SJCRH30 (cell line): Measurements from ENCODE around the gene GPR171. TPM values are rescaled to one million over a fixed set of nuclear protein-coding genes. Genes with fewer than 3 reads are reported as not detected.
"Not testable (repeated sequence)": the region's sequence is repeated elsewhere in the genome, so short reads cannot be mapped to it uniquely, and the experiment has no call there.

ENCODE experiments used
- DNase-seq, 2 experiments: peaks; one replicate each; pipeline ENCODE4 v3.0.0-alpha.2; 2015 to 2020
- H3K27ac ChIP-seq: fragments of 250-450 bp; sonication (Bioruptor Pico); 2 replicates; pipeline ENCODE4 v1.5.1; 2020; ENCODE audit warnings: mild to moderate bottlenecking, moderate library complexity
- H3K27me3 ChIP-seq: fragments of 250-450 bp; sonication (Bioruptor Pico); 2 replicates; pipeline ENCODE4 v1.5.1; 2020; ENCODE audit warnings: mild to moderate bottlenecking, moderate library complexity
- H3K36me3 ChIP-seq: fragments of 250-450 bp; sonication (Bioruptor Pico); 2 replicates; pipeline ENCODE4 v1.5.1; 2020; ENCODE audit warnings: mild to moderate bottlenecking, moderate library complexity
- H3K4me1 ChIP-seq: fragments of 250-450 bp; sonication (Bioruptor Pico); 2 replicates; pipeline ENCODE4 v1.5.1; 2020; ENCODE audit warnings: mild to moderate bottlenecking, moderate library complexity
- H3K4me3 ChIP-seq: fragments of 250-450 bp; sonication (Bioruptor Pico); 2 replicates; pipeline ENCODE4 v1.5.1; 2020; ENCODE audit warnings: mild to moderate bottlenecking, moderate library complexity
- H3K9me3 ChIP-seq: fragments of 250-450 bp; sonication (Bioruptor Pico); replicated peaks from 2 replicates; pipeline ENCODE4 v1.5.1; 2020; ENCODE audit warnings: mild to moderate bottlenecking, moderate library complexity
- total RNA-seq: library from RNA; depleted of rRNA; stranded (reverse); fragments of >200 nt; shearing (Covaris generic); gene quantifications from 2 replicates; pipeline ENCODE4 v1.2.3, GENCODE V29; 2014; rRNA removed

Gene GPR171, protein sequence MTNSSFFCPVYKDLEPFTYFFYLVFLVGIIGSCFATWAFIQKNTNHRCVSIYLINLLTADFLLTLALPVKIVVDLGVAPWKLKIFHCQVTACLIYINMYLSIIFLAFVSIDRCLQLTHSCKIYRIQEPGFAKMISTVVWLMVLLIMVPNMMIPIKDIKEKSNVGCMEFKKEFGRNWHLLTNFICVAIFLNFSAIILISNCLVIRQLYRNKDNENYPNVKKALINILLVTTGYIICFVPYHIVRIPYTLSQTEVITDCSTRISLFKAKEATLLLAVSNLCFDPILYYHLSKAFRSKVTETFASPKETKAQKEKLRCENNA
- not detected in 2 replicates for total RNA-seq

DNA sequence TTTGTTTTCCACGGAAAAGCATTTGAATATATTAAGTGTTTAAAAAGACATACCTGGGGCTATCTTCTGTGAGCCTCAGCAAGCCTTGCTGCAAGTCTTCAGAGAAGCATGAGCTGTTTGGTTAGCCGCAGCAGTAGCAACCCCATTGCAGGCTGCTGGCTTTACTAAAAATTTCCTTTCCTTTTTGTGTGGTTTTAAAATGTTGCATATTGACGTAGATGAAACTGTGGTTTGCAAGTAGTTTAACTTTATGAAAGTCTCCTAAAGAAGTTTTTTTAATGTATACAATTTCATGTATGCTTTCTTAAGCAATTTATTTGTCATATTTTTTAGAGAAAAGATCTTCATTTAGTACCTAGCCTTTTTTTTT, at the start of gene GPR171:
Gene GPR171 (minus strand): TSS at position 166 of the 370 bp plus-strand sequence. CDS start 3,830 bp downstream, outside the sequence.
- 0 out of 2 replicates have a peak, but pooled peaks cover 7% of the 10 kb centered on the region for H3K27me3 ChIP-seq
- H3K27ac ChIP-seq = no peak within 1 kb of the TSS
- H3K4me3 ChIP-seq = no peak within 1 kb of the TSS
- no peaks in the 10 kb centered on the region for H3K36me3 ChIP-seq
- no peaks in the 10 kb centered on the region for H3K4me1 ChIP-seq
- no peak for DNase-seq
- no peaks in the 10 kb centered on the region for H3K9me3 ChIP-seq

DNA sequence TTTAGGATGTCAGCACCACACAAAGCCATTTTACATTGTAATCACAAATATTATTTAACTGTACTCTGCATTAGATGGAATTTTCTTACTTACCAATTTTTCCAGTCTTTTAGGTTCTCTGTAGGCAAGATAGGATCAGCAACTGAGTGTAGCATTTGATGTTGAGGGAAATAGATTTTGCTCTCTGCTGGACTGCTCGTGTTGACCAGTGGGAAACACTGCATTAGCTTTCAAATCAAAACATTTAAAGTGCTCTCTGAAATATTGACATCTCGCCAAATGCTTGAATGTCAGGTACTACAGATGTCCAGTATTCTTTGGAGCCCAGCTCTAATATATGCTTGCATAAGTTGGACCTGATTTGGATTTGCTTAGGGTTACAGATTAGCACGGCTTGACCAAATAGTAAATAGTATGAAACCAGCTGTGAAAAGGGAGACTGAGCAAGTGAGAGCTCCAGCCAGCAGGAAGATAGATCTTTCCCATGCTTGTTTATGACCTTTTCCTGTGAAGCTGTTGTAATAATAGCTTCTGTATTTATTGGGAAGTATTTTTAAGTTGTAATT, 45.8 kb upstream of the GPR171 start:
- Histone ChIP-seq H3K9me3 (no peaks in the 10 kb centered on the region), H3K4me3 (no peak overlapping the region), H3K27ac (no peak overlapping the region), H3K4me1 (no peaks in the 10 kb centered on the region), H3K36me3 (no peaks in the 10 kb centered on the region), H3K27me3 (no peaks in the 10 kb centered on the region)
- DNase-seq = no peak

DNA sequence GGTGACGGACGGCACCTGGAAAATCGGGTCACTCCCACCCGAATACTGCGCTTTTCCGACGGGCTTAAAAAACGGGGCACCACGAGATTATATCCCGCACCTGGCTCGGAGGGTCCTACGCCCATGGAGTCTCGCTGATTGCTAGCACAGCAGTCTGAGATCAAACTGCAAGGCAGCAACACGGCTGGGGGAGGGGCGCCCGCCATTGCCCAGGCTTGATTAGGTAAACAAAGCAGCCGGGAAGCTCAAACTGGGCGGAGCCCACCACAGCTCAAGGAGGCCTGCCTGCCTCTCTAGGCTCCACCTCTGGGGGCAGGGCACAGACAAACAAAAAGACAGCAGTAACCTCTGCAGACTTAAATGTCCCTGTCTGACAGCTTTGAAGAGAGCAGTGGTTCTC, 39.0 kb upstream of the GPR171 start:
- not testable (repeated sequence) for DNase-seq, H3K9me3 ChIP-seq, H3K36me3 ChIP-seq, H3K4me3 ChIP-seq, H3K27ac ChIP-seq, H3K27me3 ChIP-seq, H3K4me1 ChIP-seq

DNA sequence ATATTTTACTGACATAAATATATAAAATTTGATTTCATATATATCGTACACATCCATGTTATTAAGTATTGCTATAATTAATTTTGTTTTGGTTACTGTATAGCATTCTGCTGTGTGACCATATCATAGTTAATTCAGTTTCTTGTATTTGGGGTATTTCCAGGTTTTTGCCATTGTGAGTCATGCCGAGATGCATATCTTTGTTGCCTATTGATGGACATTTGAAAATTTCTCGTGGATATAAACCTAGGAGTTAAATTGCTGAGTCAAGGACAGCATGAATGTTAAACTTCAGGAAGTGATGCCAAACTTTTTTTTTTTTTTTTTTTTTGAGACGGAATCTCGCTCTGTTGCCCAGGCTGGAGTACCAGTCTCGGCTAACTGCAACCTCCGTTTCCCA, 33.7 kb upstream of the GPR171 start:
- Histone ChIP-seq H3K27me3 (no peaks in the 10 kb centered on the region), H3K36me3 (no peaks in the 10 kb centered on the region), H3K9me3 (no peaks in the 10 kb centered on the region), H3K4me3 (no peak overlapping the region), H3K4me1 (no peaks in the 10 kb centered on the region), H3K27ac (no peak overlapping the region)
- DNase-seq = no peak

DNA sequence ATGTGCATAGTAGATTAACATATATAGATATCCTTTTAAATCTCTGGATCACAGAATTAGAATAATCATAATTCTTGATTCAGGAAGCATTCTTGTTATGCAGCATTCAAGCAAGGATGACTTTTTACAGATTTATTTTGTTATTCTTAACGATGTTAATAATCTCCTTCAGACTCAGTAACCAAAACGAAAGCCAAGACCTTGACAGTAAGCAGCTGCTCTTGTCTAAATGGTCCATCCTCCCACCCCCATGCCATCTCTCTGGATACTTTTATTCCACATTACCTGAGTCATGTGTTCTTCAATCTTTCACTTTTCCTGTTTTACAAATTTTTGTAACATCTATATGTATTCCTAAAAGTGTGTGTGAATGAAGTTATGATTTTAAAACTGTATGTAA, 33.3 kb upstream of the GPR171 start:
- Histone ChIP-seq H3K9me3 (no peaks in the 10 kb centered on the region), H3K36me3 (no peaks in the 10 kb centered on the region), H3K27me3 (no peaks in the 10 kb centered on the region), H3K27ac (no peak overlapping the region), H3K4me1 (no peaks in the 10 kb centered on the region), H3K4me3 (no peak overlapping the region)
- no peak for DNase-seq

DNA sequence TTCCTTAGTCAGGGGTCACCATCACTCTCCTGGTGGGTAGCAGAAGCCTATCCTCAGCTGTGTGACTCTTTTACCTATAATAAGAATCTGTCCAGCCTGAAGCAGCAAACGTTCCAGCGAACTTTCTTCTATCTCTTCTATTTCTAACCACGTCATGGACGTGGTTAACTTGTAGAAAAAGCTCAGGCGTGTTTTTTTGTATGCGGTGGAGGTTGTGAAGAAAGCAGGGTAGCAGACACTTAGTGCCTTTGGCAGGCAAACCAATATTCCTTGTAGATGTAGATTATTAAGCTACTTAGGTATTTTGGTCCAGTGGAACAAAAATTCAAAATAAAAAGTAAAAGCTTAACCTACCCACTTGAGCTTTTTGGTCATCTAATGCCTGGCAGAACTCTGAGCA, 31.8 kb upstream of the GPR171 start:
- no peaks in the 10 kb centered on the region for H3K27me3 ChIP-seq
- H3K4me1 ChIP-seq = no peaks in the 10 kb centered on the region
- no peak overlapping the region for H3K4me3 ChIP-seq
- no peaks in the 10 kb centered on the region for H3K9me3 ChIP-seq
- no peak for DNase-seq
- no peaks in the 10 kb centered on the region for H3K36me3 ChIP-seq
- H3K27ac ChIP-seq = no peak overlapping the region

DNA sequence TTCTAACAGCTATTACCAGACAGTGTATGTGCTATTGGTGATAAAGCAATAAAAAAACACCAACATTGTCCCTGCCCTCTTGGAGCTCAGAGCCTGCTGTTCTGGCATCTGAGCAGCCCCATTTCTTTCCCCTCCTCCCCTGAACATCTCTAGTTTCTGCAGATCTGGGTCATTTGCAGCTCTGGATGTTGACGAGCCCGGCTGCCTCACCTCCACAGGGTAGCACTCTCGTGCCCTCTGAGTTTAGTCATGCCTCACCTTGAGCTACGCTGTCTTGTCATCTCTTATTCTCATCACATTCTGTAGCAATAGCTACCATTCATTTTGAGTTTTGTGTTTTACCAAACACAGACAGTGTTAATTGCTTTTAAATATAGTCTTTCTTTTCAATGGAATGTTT, 30.0 kb upstream of the GPR171 start:
- Histone ChIP-seq H3K9me3 (no peaks in the 10 kb centered on the region), H3K4me1 (no peaks in the 10 kb centered on the region), H3K4me3 (no peak overlapping the region), H3K36me3 (no peaks in the 10 kb centered on the region), H3K27ac (no peak overlapping the region), H3K27me3 (no peaks in the 10 kb centered on the region)
- DNase-seq = no peak

DNA sequence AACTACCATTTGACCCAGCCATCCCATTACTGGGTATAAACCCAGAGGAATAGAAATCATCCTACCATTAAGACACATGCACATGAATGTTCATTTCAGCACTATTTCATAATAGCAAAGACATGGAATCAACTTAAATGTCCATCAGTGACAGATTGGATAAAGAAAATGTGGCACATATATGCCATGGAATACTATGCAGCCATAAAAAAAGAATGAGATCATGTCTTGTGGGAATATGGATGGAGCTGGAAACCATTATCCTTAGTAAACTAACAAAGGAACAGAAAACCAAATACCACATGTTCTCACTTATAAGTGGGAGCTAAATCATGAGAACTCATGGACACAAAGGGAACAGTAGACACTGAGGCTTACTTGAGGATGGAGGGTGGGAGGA, 29.4 kb upstream of the GPR171 start:
- DNase-seq, H3K27me3 ChIP-seq: not testable (repeated sequence)

DNA sequence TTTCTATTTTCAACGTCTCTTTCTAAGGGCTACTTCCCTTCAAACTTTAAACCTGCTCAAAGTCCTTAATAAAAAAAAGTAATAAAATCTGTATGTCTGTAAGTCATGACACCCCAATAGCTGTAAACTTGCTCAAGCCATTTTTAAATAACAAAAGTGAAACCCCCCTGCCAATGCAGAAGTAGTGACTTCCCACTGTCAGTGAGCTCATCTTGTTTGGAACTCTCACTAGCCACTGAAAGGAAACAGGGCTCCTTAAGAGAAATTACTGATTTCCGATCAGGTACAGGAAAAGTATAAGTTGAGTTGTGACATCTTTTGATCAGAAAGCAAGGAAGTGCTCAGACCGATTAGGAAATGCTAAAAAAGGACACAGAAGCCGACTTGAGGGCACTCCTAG, 27.6 kb upstream of the GPR171 start:
- Histone ChIP-seq H3K4me3 (no peak overlapping the region), H3K27ac (no peak overlapping the region), H3K9me3 (no peaks in the 10 kb centered on the region), H3K36me3 (no peaks in the 10 kb centered on the region), H3K4me1 (no peaks in the 10 kb centered on the region), H3K27me3 (peaks cover 4% of the 10 kb centered on the region; the same call in 1 of the 2 replicates)
- DNase-seq = no peak

More for the DNA sequence above, 29.4 kb upstream of the GPR171 start:
- not testable (repeated sequence) for H3K4me1 ChIP-seq, H3K9me3 ChIP-seq, H3K27ac ChIP-seq, H3K4me3 ChIP-seq, H3K36me3 ChIP-seq

DNA sequence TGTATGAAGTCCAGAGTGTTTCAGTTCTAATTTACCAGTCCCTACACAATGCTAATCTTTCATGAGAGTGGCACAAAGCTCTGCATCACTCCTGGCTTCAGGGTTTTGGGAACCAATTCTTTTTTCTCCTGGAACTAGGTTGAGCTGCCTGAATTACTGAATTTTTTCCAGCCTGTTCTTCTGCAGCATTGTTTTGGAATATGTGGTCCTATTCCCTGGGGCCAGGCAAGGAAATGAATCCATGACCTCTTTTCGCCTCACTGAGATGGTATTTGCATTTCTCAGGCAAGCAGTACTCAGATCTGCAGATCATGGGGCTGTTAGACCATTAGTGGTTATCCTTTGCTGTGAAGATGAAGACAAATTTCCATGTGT, 25.6 kb upstream of the GPR171 start:
- Histone ChIP-seq H3K27me3 (peaks cover 4% of the 10 kb centered on the region; the same call in 1 of the 2 replicates), H3K9me3 (no peaks in the 10 kb centered on the region), H3K4me1 (no peaks in the 10 kb centered on the region), H3K27ac (no peak overlapping the region), H3K4me3 (no peak overlapping the region), H3K36me3 (no peaks in the 10 kb centered on the region)
- DNase-seq = no peak

DNA sequence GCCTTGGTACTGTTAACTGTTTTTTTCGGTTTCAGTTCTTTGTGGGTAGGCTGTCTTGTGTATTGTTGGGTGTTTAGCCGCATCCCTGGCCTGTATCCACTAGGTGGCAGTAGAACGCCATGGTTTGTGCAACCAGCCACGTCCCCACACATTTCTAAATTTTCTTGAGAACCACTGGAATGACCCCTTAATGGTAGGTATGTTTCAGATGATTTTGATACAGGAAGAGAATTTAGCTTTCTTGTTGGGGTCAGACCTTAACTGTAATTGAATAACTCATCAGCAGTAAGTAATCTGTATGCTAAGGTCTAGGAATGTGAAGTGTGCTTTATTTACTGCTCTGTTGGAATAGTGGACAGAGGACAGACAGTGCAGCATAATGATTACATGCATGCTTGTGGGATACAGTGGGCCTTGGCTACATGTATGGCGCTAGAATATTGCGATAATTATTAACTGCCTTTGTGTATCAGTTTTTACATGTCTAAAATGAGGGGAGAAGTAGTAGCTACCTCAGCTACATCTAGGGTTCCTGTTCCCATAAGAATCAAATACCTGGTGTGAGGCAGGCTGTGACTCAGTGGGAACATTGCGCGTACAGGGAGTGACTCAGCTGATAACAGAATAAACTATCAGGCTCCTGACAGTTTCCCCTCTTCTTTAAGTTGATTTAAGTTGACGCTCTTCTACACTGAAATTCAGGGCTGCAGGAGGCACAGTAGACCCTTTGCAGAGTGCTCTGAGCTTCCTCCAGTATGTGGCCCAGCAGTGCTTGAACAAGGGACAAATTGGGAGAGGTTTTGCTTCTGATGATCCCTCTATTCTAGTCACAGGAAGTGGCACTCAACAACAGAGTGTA, 25.0 kb upstream of the GPR171 start:
- Histone ChIP-seq H3K9me3 (no peaks in the 10 kb centered on the region), H3K27ac (no peak overlapping the region), H3K4me1 (no peaks in the 10 kb centered on the region), H3K36me3 (no peaks in the 10 kb centered on the region), H3K4me3 (no peak overlapping the region), H3K27me3 (peaks cover 4% of the 10 kb centered on the region; the same call in 1 of the 2 replicates)
- DNase-seq = peak; percentile 25 to 75

DNA sequence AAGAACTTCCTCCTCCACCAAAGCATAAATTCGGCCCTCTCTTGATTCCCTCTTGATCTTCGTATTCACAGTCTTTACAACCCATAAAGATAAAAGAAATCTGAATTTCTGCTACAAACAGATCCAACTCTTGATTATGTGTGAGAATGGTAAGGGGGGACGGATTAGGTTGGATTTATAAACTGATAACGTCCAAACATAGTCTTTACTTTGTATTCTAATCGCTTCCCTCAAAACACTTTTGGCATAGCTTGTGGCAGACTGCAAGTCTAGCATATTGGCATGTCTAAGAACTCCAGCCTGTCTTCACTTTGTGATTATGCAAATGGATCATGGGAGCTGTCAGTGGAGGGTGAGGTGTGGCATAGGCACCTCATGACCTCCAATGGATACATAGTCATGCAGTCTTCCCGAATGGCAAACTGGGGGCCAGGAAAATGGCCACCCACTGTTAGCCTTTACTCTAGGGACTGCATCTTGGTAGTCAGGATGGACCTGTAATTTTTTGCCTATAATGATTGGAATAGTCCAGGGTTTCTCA, 24.3 kb upstream of the GPR171 start:
- no peak for DNase-seq
- Histone ChIP-seq H3K9me3 (no peaks in the 10 kb centered on the region), H3K27ac (no peak overlapping the region)

DNA sequence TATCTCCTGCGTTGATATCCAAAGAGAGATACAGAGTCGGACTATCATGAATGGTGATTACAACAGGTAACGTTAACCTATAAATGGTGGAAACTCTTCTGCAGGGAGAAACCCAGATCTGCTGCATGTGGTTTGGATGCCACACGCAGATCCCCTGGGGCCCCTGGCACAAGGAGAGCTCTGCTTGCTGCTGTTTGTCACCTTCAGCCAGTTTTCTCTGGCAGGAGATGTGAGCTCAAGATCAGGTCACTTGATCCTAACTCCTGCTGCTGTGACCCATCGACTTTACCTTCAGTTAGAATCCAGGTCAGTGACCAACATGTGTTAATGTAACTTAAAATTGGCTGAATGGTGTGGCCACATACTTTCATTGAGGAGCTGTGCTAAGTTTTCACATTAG, 23.8 kb upstream of the GPR171 start:
- no peaks in the 10 kb centered on the region for H3K36me3 ChIP-seq
- no peak for DNase-seq
- H3K27ac ChIP-seq = no peak overlapping the region
- no peaks in the 10 kb centered on the region for H3K9me3 ChIP-seq
- peaks cover 4% of the 10 kb centered on the region; the same call in 1 of the 2 replicates for H3K27me3 ChIP-seq
- no peaks in the 10 kb centered on the region for H3K4me1 ChIP-seq
- no peak overlapping the region for H3K4me3 ChIP-seq

More for the DNA sequence above, 24.3 kb upstream of the GPR171 start:
- H3K36me3 ChIP-seq = no peaks in the 10 kb centered on the region
- H3K4me1 ChIP-seq = no peaks in the 10 kb centered on the region
- peaks cover 4% of the 10 kb centered on the region; the same call in 1 of the 2 replicates for H3K27me3 ChIP-seq
- H3K4me3 ChIP-seq = no peak overlapping the region

DNA sequence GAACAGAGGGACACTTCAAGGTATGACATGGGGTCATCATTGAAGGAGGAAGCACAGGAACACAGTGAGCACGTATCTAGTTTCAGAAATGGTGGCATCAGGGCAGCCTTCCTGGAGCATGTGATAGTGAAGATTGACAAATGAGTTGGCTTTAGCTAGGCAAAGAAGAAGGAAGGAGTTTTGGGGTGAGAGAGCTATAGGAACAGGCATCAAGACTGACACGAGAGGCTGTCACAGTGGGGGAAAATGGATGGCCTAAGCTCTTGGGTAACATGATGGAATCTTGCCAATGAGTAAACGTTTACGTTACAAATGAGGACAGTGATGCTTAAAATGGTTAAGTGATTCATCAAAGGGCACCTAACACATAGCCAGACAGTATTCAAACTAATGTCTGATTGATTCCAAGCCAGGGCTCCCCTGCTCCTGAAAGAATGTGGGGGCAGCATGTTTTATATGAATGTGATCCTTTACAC, 23.1 kb upstream of the GPR171 start:
- Histone ChIP-seq H3K9me3 (no peaks in the 10 kb centered on the region), H3K4me1 (no peaks in the 10 kb centered on the region), H3K36me3 (no peaks in the 10 kb centered on the region), H3K4me3 (no peak overlapping the region), H3K27me3 (peaks cover 4% of the 10 kb centered on the region; the same call in 1 of the 2 replicates), H3K27ac (no peak overlapping the region)
- DNase-seq = no peak
